NCI-H82 treated with DMSO at 0.1 percent for 48 hours (cell line): ENCODE measurements around the gene GRK2.

ENCODE experiments used
- DNase-seq: peaks from one replicate; lab custom pipeline; 2025; ENCODE audit not compliant: unreplicated experiment; lab: John Stamatoyannopoulos, UW

Gene GRK2

DNA sequence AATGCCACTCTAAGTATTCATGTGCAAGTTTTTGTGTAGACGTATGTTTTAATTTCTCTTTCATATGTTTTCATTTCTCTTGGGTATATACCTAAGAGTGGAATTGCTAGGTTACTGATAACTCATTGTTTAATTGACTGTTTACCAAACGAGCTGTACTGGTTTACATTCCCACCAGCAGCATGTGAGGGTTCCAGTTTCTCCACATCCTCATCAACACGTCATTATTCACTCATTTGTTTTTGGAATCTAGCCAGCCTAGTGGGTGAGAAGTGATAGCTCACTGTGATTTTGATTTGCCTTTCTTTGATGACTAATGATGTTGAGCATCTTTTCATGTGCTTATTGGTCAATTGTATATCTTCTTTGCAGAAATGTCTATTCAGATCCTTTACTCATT is 26.8 kb downstream of the GRK2 start:
- DNase-seq = no peak

DNA sequence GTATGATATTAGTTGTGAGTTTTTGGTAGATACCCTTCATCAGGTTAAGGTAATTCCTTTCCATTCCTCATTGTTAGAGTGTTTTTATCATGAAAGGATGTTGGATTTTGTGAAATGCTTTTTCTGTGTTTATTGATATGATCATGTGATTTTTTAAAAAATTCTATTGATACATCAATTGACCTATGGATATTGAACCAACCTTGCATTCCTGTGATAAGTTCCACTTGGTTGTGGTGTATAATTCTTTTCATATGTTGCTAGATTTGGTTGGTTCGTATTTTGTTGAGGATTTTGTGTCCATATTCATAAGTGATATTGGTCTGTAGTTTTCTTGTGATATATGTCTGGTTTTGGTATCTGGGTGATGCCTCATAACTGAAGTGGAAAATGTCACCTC is 29.6 kb downstream of the GRK2 start:
- DNase-seq = no peak

DNA sequence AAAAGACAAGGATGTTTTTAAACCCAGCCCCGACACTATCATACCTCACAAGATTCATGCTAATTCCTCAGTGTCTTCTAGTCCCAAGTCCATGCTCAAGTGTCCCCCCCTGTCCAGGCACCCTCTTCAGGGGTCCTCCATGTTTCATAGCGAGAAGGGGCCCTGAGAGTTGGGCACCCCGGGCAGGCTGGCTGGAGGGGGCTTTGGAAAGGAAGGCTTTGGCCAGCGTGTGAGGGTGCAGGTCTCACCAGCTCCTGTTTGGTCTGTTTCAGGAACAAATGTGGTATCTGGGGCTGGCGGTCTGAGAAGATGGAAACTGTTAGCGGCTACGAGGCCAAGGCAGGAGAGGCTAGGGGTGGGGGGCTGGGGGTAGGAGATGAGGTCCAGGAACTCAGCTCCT is 32.5 kb downstream of the GRK2 start:
- no peak for DNase-seq

DNA sequence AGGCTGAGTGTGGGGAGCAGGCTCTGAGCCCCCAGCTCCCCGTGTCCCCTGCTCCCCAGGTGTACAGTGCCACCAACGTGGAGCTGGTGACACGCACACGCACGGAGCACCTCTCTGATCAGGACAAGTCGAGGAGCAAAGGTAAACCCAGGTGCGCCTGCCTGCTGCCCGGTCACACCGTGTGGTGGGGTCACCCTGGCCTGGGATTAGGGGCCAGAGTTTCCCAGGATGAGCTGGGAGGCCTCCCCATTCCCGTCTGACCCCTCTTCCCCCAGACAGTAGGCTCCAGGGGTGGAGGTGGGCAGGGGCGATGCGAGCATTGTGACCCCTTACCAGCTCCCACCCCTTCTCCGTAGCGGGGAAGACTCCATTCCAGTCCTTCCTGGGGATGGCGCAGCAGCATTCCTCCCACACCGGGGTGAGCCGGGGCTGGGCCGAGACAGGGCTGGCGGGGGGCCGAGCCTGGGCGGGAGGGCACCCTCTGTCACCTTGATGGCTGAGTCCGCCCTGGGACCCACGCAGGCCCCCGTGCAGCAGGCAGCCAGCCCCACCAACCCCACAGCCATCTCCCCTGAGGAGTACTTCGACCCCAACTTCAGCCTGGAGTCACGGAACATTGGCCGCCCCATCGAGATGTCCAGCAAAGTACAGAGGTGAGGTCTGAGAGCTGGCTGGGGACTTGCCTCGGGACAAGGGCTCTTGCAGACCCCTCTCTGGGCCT is 33.4 kb downstream of the GRK2 start:
- DNase-seq = no peak

DNA sequence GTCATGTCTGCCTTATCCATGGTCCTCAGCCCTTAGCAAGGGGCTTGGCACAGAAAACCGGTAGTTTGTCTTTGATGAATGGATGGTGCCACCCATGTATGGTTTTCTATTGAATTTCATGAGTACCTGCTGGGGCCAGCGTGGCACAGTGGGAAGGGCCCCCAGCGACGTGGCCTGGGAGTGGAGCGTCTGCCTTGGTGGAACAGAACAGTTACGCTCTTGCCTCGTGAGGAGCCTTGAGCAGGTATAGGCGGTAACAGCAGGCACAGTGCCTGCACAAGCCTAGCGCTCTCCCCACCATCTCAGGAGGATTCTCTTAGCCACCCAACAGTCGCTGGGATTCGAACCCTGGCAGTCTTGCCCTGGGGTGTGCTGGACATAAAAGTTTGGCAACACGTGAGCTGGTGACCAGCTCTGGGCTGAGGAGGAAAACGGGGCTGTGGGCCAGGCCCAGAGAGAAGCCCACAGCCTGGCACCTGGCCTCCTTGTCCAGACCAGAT is 34.0 kb downstream of the GRK2 start:
- DNase-seq = no peak

DNA sequence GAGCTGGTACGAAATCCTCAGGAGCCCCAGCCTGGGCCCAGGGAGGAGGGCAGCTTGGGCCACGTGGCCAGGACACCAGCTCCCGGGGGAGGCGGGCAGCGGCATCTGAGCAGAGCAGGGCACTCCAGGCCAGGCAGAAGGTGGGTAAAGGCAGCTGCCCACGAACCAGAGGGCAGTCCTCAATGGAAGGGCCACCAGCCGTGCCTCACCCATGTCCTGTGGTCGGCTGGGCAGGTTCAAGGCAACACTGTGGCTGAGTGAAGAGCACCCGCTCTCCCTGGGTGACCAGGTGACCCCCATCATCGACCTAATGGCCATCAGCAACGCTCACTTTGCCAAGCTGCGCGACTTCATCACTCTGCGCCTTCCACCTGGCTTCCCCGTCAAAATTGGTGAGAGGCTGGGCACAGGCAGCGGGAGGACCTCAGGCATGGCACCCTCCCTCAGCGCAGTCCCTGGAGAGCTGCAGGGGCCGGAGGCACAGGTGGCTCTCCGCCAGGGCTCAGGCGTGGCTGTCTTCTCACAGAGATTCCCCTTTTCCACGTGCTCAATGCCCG is 34.6 kb downstream of the GRK2 start:
- no peak for DNase-seq

DNA sequence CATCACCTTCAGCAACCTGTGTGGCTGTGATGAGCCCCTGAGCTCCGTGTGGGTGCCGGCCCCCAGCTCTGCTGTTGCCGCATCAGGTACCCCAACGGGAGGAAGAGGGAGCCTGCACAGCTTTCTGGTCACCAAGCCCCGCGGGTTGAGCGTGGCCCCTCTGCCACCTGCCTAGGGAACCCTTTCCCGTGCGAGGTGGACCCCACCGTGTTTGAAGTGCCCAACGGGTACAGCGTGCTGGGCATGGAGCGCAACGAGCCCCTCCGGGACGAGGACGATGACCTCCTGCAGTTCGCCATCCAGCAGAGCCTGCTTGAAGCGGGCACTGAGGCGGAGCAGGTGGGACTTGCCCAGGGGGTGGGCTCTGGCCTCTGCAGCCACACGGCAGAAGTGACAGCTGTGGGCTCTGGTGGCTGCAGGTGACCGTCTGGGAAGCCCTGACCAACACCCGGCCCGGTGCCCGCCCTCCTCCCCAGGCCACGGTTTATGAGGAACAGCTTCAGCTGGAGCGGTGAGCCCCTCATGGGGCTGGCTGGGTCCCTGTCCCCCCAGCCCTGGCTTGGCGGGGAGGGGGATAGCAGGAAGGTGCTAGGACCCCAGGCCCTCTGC is 35.1 kb downstream of the GRK2 start:
- no peak for DNase-seq

DNA sequence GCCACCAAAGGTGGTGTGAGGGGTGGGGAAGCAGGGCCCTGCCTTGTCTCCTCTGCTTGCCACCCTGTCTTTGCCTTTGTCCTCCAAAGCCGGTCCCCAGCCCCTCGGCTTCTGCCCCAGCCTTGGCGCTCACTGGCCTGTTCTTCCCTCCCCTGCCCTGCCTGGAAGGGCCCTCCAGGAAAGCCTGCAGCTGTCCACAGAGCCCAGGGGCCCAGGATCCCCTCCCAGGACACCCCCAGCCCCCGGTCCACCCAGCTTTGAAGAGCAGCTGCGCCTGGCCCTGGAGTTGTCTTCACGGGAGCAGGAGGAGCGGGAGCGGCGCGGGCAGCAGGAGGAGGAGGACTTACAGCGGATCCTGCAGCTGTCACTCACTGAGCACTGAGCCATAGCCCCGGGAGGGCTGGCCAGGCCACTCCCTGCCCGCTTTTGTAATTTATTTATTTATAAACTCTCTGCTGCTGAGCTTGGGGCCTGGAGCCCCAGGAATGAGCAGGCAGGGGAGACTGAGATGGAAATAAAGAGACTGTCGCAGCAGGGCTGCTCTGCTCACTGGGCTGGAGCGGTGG is 35.8 kb downstream of the GRK2 start:
- DNase-seq = no peak

DNA sequence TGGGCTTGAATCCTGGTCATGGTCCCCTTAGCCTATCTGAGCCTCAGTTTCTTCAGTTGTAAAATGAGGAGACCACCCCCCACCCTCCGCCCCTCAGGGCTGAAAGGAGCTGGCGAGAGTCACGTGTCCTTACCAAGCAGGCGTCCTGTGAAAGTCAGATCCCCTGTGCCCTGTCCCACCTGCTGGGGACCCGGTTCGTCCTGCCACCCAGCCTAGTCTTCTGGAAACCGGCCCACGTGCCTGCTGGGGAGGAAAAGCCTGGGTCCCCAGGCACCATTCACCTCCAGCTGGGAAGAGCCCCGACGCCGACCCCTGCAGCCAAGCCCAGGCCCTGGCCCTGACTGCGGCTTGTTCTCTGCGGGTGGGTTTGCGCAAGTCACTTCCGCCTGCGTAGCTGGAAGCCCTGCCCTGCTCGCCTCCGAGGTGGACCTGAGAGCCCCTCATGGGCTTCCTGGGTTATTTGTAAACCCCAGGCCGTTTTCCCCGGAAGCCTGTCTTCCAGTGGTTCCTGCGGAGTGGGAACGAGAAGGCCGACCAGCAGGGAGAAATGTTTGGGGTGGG is 36.4 kb downstream of the GRK2 start:
- DNase-seq = no peak

DNA sequence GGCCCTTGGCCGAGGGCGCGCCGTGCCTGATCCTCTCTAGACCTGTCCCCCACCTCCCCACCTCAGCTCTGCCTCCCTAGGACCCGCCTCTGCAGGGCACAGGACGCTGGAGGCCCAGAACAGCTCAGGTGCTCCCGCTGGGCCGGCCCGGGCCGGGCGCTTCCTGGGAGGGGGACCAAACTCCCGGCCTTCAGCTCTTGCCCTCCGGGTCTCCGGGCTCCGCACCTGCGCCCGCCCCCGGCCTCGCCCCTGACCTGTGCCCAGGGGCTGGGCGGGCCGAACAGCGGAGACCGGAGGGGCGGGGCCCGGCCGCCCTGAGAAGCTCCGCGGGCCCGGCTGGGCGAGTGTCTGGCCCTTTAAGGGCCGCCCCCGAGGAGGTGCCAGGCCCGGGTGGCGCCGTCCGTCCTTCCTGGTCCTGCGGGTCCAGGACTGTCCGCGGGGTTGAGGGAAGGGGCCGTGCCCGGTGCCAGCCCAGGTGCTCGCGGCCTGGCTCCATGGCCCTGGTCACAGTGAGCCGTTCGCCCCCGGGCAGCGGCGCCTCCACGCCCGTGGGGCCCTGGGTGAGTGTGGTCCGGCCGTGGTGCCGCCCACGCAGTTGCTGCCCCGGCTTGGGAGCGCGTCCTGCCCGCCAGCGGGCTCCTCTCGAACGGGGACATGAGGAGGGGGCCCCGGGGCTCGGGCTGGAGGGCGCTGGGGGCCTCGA is 37.0 kb downstream of the GRK2 start, which contains the start of gene SSH3:
Gene SSH3 (plus strand): TSS at position 399 of the 703 bp plus-strand sequence. CDS start 96 bp downstream, at position 495.
- peak; percentile 1 for DNase-seq

DNA sequence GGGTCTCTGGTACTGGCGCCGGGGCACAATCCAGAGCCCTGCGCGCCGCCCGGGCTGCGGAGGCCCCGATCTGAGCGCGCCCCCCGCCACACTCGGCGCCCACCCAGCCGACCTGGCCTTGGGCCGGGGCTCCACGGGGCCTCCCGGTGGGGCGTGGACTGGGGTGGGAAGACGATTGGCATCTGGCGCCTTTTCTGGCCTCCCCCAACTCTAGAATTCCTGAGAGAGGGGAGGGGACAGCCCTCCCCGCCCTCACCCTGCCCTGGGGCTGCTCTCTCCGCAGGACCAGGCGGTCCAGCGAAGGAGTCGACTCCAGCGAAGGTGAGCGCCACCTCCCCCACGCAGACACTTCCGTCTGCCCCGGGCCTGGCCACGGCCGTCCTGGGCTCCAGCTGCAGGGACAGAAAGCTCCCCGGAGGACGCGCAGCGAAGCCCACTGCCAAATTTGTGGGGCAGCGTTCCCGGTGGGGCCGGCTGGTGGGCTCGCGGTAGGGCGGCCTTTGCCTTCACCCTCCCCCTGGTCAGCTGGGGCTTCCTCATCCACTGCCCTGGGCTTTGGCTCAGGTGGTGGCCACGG is 37.6 kb downstream of the GRK2 start:
- no peak for DNase-seq

DNA sequence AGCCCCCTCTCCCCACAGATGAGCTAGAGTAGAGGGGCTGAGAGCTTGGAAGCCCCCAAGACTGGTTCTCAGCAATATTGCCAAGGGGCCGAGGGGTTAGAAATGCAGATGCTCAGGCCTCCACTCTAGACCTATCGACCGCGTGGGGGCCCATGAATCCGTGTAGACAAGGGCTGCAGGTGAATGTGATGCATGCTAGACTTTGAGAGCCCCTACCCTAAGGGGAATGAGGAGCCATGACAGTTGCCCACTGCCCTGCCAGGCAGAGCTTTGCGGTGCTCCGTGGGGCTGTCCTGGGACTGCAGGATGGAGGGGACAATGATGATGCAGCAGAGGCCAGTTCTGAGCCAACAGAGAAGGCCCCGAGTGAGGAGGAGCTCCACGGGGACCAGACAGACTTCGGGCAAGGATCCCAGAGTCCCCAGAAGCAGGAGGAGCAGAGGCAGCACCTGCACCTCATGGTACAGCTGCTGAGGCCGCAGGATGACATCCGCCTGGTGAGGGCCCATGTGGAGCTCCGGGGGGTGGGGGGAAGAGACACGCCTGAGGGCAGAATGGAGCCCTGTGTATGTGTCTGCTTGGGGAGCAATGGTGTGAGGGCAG is 38.3 kb downstream of the GRK2 start:
- no peak for DNase-seq

DNA sequence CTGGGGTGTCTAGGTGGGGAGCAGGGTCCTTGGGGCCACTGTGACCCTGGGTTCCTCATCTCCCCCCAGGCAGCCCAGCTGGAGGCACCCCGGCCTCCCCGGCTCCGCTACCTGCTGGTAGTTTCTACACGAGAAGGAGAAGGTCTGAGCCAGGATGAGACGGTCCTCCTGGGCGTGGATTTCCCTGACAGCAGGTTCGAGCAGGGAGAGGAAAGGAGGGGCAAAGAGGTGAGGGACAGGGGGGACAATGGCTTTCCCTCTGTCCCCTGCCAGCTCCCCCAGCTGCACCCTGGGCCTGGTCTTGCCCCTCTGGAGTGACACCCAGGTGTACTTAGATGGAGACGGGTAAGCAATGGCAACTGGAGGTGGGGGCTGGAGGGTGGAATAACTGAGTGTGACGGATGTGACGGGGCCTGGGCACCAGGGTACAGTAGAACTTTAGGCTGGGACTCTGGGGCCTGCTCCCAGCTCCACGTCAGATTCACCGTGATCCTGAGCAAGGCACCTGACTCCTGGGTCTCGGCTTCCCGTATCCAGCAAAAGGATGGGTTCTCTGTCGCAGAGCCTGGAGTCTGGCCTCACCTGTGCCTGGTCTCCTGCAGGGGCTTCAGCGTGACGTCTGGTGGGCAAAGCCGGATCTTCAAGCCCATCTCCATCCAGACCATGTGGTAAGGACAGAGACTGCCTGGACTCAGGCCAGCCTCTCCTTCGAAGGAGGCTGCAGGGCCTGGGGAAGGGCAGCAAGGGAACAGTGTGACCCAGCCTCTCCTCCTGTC is 40.7 kb downstream of the GRK2 start:
- no peak for DNase-seq

DNA sequence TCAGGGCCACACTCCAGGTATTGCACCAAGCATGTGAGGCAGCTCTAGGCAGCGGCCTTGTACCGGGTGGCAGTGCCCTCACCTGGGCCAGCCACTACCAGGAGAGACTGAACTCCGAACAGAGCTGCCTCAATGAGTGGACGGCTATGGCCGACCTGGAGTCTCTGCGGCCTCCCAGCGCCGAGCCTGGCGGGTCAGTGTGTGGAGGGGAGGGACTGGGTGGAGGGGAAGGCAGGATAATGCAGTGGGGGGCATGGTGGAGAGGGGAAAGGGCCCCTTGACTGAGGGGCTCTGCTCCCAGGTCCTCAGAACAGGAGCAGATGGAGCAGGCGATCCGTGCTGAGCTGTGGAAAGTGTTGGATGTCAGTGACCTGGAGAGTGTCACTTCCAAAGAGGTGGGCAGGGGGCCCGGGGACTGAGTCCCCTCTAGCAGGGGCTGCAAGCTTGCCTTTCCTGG is 41.3 kb downstream of the GRK2 start:
- DNase-seq = no peak

DNA sequence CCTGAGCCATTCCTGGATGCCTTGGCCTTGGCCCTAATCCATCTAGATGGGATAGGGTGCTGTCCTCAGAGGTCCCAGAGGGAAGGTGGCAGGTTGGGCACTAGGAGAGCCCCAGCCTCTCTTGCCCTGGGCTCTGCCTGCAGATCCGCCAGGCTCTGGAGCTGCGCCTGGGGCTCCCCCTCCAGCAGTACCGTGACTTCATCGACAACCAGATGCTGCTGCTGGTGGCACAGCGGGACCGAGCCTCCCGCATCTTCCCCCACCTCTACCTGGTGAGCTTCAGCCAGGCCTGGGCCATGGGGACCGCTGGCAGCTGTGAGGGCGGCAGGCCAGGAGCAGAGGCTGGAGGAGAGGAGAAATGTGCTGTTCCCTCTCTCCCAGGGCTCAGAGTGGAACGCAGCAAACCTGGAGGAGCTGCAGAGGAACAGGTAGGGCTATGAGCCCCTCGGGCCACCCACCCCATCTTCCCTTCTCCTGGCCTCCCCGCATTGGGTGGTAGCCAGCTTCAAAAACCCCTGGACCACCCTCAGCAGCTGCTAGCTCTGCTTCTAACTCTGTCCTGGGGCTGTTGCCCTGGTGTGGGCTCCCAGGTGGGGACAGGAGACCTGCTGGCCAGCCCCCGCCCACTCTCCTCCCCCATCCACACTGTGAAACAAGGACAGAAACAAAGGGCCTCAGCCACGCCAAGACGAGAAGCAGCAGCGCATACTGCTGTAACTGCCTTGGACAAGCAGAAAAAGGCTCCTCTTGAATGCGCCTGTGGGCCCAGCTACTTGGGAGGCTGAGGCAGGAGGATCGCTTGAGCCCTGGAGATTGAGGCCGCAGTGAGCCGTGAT is 42.0 kb downstream of the GRK2 start:
- no peak for DNase-seq

DNA sequence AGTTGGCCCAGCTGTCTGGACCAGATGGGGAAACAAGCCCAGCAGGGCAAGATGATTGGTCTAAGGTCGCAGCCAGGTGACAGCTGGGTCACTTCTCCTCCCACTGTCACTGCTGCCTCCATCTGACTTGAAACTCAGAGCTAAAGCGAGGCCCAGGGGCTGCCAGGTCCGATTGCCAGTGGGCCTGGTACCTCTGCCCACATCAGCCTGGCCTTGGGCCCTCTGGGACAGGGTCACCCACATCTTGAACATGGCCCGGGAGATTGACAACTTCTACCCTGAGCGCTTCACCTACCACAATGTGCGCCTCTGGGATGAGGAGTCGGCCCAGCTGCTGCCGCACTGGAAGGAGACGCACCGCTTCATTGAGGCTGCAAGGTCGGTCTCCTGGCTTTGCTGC is 42.9 kb downstream of the GRK2 start:
- no peak for DNase-seq

DNA sequence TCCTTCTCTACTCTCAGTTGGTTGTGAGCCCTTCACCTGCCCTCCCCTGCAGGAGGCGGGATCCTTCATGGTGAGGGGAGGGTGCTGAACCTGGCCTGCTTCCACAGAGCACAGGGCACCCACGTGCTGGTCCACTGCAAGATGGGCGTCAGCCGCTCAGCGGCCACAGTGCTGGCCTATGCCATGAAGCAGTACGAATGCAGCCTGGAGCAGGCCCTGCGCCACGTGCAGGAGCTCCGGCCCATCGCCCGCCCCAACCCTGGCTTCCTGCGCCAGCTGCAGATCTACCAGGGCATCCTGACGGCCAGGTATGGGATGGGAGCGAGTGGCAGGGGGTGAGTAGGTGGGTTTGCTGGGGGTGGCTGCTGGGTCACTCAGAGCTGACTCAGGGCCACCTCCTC is 43.4 kb downstream of the GRK2 start:
- no peak for DNase-seq

DNA sequence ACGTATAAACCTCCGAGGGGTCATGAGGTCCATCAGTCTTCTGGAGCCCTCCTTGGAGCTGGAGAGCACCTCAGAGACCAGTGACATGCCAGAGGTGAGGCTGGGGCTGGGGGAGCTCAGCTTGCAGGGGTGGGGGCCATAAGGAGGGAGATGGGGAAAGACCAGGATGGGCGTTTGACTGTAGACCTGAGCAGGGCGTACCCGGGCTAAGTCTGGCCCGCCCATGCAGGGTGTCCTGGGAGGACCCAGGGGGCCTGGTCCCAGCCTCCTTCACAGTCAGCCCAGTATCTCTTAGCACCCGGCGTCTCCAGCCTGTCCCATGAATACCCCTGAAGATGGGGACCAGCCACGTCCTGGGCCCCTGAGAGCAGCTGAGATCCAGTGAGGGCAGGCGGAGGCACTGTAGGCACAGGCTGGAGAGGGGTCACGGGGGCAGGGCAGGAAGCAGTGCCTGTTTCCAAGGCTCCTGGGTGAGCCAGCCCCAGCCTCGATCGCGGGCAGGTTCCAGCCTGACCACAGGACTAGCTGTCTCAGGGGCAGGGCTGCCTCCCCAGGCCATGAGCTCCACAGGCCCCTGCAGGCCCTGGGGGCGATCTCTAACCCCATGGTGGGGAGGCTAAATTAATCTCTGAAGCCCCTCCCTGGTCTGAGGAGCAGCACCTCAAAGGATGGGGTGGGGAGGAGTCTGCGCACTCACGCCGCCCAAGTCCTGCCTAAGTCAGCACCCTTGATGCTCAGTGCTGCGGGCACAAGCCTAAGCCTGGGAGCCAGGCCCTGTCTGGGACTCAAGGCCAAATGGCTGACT is 44.2 kb downstream of the GRK2 start:
- no peak for DNase-seq
